HCT116 (cell line): ENCODE results near the gene GOLT1A.

ENCODE experiments used
- CTCF ChIP-seq, 3 experiments: fragments of 200-600 bp in 1 of 3; sonication (generic) in 1 of 3; IDR thresholded peaks in 2 of 3; conservative IDR thresholded peaks in 1 of 3; 2 replicates each; pipeline ENCODE4 v1.5.1; 2012 to 2017; ENCODE audit warnings: low read depth in 2 of 3, low read length in 2 of 3, antibody characterized with exemption in 1 of 3, borderline replicate concordance in 1 of 3, control low read depth in 1 of 3, mild to moderate bottlenecking in 1 of 3, mixed read lengths in 1 of 3, mixed run types in 1 of 3, moderate library complexity in 1 of 3; ENCODE audit not compliant: insufficient read depth in 1 of 3
- ELF1 ChIP-seq: IDR thresholded peaks from 2 replicates; pipeline ENCODE4 v1.6.1; 2012; ENCODE audit warnings: low read depth, borderline replicate concordance
- POLR2A ChIP-seq: IDR thresholded peaks from 2 replicates; pipeline ENCODE4 v1.7.0; 2011; ENCODE audit warnings: borderline replicate concordance; ENCODE audit not compliant: insufficient read depth, insufficient read length; ENCODE audit errors: extremely low read depth
- ZNF274 ChIP-seq: fragments of 200-500 bp; sonication (Bioruptor generic); IDR thresholded peaks from 2 replicates; pipeline ENCODE4 v1.6.1; 2014; ENCODE audit warnings: mild to moderate bottlenecking, low read depth, low read length, inconsistent platforms

DNA sequence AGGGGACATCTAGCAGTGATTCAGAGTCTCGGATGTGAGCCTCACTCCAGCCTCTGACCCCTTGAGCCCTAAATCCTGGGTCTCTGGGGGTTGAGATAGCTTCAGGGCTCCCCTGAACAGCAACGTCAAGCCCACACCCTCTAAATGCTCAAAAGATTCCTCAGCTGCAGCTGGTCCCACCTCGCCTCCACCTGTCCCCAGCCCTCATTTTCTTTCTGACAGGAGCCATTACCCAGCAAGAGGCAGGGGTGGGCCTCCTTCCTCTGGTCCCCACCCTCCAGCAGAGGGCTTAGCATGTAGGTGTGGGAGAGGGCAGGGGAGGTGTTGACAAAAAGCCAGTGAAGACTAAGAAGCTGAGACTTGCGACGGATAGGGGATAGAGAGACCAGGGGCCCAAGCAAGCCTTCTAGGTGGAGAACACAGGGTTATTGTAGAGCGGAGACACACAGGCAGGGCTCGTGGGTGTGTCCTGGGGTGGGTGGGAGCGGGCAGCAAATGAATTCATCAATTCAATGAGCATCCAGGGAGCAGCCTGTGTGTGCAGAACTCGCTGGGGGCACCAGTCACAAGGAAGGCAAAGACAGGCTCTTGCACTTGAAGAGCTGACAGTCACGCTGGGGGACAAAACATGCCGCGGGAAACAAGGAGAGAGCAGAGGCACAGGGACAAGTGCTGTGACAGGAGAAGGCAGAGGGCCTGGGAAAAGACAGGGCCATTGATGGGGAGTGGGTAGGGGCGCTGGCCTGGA lies 48.9 kb upstream of the GOLT1A start:
- TF ChIP-seq ZNF274 (no peak), CTCF (IDR thresholded peaks at IDR 0.05 in 2 of 3, conservative IDR thresholded peaks at IDR 0.05 in 1 of 3; ENCODE audit: borderline replicate concordance in 1 of 3, insufficient read depth in 1 of 3, low read depth in 2 of 3, low read length in 2 of 3) (no peak), POLR2A (no peak), ELF1 (no peak)
